Right lobe of liver (tissue), 6 donors: Measurements from ENCODE around the gene RHEBL1. TPM values are rescaled to one million over a fixed set of nuclear protein-coding genes. Genes with fewer than 3 reads are reported as not detected.

Experiments used
- ATAC-seq, 4 donors: fragments of 200-7000 bp; cut with Tn5 transposase; one replicate each; pipeline ENCODE4 v1.9.1; 2020; ENCODE audit warnings: mild to moderate bottlenecking in 4 of 4, moderate library complexity in 4 of 4
- DNase-seq, 3 donors: peaks; one replicate each; pipeline ENCODE4 v3.0.0-alpha.2; 2020
- H3K27ac ChIP-seq, 3 donors: fragments of 200-600 bp; one replicate each; pipeline ENCODE4 v1.8.0; 2022
- H3K27me3 ChIP-seq, 2 donors: fragments of 200-600 bp; one replicate each; pipeline ENCODE4 v1.8.0; 2022
- H3K36me3 ChIP-seq, 4 donors: fragments of 200-600 bp; sonication (generic) in 1 of 4; one replicate each; pipeline versions ENCODE4 v1.5.1 to v1.8.0; 2017 to 2022; ENCODE audit warnings: control low read depth in 1 of 4
- H3K4me1 ChIP-seq, 4 donors: fragments of 200-600 bp; sonication (generic) in 1 of 4; one replicate each; pipeline versions ENCODE4 v1.5.1 to v1.8.0; 2017 to 2022; ENCODE audit warnings: control low read depth in 1 of 4
- H3K4me3 ChIP-seq, 3 donors: fragments of 200-600 bp; one replicate each; pipeline ENCODE4 v1.8.0; 2022
- H3K9me3 ChIP-seq, 4 donors: fragments of 200-600 bp; sonication (generic) in 1 of 4; one replicate each; pipeline versions ENCODE4 v1.5.1 to v1.8.0; 2017 to 2022; ENCODE audit warnings: control low read depth in 1 of 4
- CTCF ChIP-seq, 4 donors: fragments of 200-600 bp in 3 of 4; fragments of 450-650 bp in 1 of 4; IDR thresholded peaks; one replicate each; pipeline versions ENCODE4 v1.5.1 to v1.8.0; 2016 to 2022; ENCODE audit warnings: antibody characterized with exemption in 4 of 4, mild to moderate bottlenecking in 2 of 4
- POLR2A ChIP-seq: fragments of 450-650 bp; IDR thresholded peaks from one replicate; pipeline ENCODE4 v1.6.1; 2017; ENCODE audit warnings: antibody characterized with exemption, mild to moderate bottlenecking
- WGBS: methylation state at CpG from one replicate; pipeline ENCODE4 v1.1.6; 2018; ENCODE audit warnings: low coverage, low lambda C conversion rate; ENCODE audit not compliant: insufficient coverage; ENCODE audit errors: missing lambda C conversion rate; 5-methylcytosine and 5-hydroxymethylcytosine counted together
- intact Hi-C, 2 donors: fragments of 100-400 bp; cut with DNase I; formaldehyde crosslinking; loops; one replicate each; pipeline versions ENCODE4 v1.11.2 to v1.14.1; 2022
- total RNA-seq, 6 experiments: library from RNA; depleted of rRNA in 2 of 6; stranded (reverse); fragments of >200 nt in 2 of 6; fragmentation: NEBNext Ultra II Directional in 3 of 6; extraction: Animal tissue kit (Norgen Biotek cat#: 25700) in 3 of 6; gene quantifications; one replicate each; pipeline versions ENCODE4 v1.1.0 to v1.2.4, GENCODE V29; 2016 to 2023
- donor health status: DM: no; HTN: yes; CAD: no.
- donor health status: DM: no; HTN: no; CAD: no.
- donor health status: DM: no; HTN: no; CAD: no.
- donor health status: DM: no; HTN: yes; CAD: no.
- donor health status: DM: no; HTN: yes; CAD: no.

The RHEBL1 gene
- total RNA-seq, 6 experiments from 2014 or later: 0.17 to 0.60 (median 0.43) TPM; not detected in 1

GRCh38 chr12:49091836-49092085, 22.0 kb upstream of the RHEBL1 start:
- H3K36me3 ChIP-seq: no peaks in the 10 kb centered on the region
- ATAC-seq: no peak
- intact Hi-C loops: no loop called here
- H3K4me3 ChIP-seq: no peak overlapping the region
- peaks cover 0 to 31% (median 0%) of the 10 kb centered on the region in 4 donors for H3K4me1 ChIP-seq
- H3K27me3 ChIP-seq: peaks cover 0 to 16% of the 10 kb centered on the region in 2 donors
- WGBS: 3% methylated on average over 11 of the region's 14 CpGs
- no peak for DNase-seq
- H3K27ac ChIP-seq: no peak overlapping the region
- no peaks in the 10 kb centered on the region for H3K9me3 ChIP-seq
- no peak for TF ChIP-seq POLR2A
- no peak for TF ChIP-seq CTCF (IDR thresholded peaks at IDR 0.05)

GRCh38 chr12:49091056-49091835, 21.5 kb upstream of the RHEBL1 start:
- Histone ChIP-seq H3K4me1 (peaks cover 0 to 31% (median 0%) of the 10 kb centered on the region in 4 donors), H3K27ac (no peak overlapping the region), H3K9me3 (no peaks in the 10 kb centered on the region), H3K4me3 (no peak overlapping the region), H3K27me3 (peaks cover 0 to 16% of the 10 kb centered on the region in 2 donors), H3K36me3 (no peaks in the 10 kb centered on the region)
- ATAC-seq (no peak), DNase-seq (no peak)
- TF ChIP-seq CTCF (IDR thresholded peaks at IDR 0.05) (no peak), POLR2A (no peak)
- intact Hi-C loops: no loop called here
- WGBS: 18% methylated on average over 17 of the region's 41 CpGs

- no peaks in the 10 kb centered on the region for H3K36me3 ChIP-seq
- TF ChIP-seq POLR2A (no peak), CTCF (IDR thresholded peaks at IDR 0.05) (no peak)
- H3K27me3 ChIP-seq: peaks cover 0 to 16% of the 10 kb centered on the region in 2 donors
- H3K9me3 ChIP-seq: no peaks in the 10 kb centered on the region
- peaks cover 0 to 31% (median 0%) of the 10 kb centered on the region in 4 donors for H3K4me1 ChIP-seq
- peak in 1 of 3 donors; percentile 55 for DNase-seq
- no peak overlapping the region for H3K27ac ChIP-seq
- peak overlapping the region; percentile 7 to 23 (median 21) for H3K4me3 ChIP-seq
- intact Hi-C loops: no loop called here
- 16% methylated on average over 12 of the region's 88 CpGs for WGBS
- ATAC-seq: peak in 3 of 4 donors; percentile 14 to 30 (median 18)
Measured at GRCh38 chr12:49089821-49090773, 20.3 kb upstream of the RHEBL1 start.

GRCh38 chr12:49088932-49089330, 19.2 kb upstream of the RHEBL1 start:
- H3K36me3 ChIP-seq: no peaks in the 10 kb centered on the region
- H3K27ac ChIP-seq: no peak overlapping the region
- DNase-seq (no peak), ATAC-seq (no peak)
- H3K4me1 ChIP-seq: peaks cover 0 to 20% (median 0%) of the 10 kb centered on the region in 4 donors
- H3K9me3 ChIP-seq: no peaks in the 10 kb centered on the region
- peaks cover 0 to 16% of the 10 kb centered on the region in 2 donors for H3K27me3 ChIP-seq
- intact Hi-C loops: no loop called here
- 51% methylated on average over 6 of the region's 6 CpGs for WGBS
- H3K4me3 ChIP-seq: no peak overlapping the region
- TF ChIP-seq CTCF (IDR thresholded peaks at IDR 0.05): no peak
- TF ChIP-seq POLR2A: no peak
